Embryonic facial prominence (tissue), 1 donor: ENCODE data around the gene TMEM179.
A peak's percentile ranks its signal among the peaks of the same experiment; 100 is the strongest.
"Not testable (repeated sequence)": the region's sequence is repeated elsewhere in the genome, so short reads cannot be mapped to it uniquely, and the experiment has no call there.

ENCODE experiments used
- DNase-seq: peaks from one replicate; pipeline ENCODE4 v3.0.0-alpha.2; 2016; ENCODE audit errors: extremely low spot score

Gene TMEM179

GRCh38 chr14:104604458-104605449 lies at the start of gene TMEM179:
Gene TMEM179, minus strand, starts transcription at chr14:104604772. Its CDS starts 31 bp downstream, at chr14:104604741.
- DNase-seq, result no peak

- no peak for DNase-seq
Observed at GRCh38 chr14:104654119-104654518, 49.5 kb upstream of the TMEM179 start.

- not testable (repeated sequence) for DNase-seq
Observed at GRCh38 chr14:104653130-104653920, 48.8 kb upstream of the TMEM179 start.

GRCh38 chr14:104652386-104652785 lies 47.8 kb upstream of the TMEM179 start:
- DNase-seq, result no peak

GRCh38 chr14:104651876-104652260 lies 47.3 kb upstream of the TMEM179 start:
- DNase-seq, result no peak

- no peak for DNase-seq
Observed at GRCh38 chr14:104650981-104651875, 46.7 kb upstream of the TMEM179 start.

GRCh38 chr14:104650057-104650980 lies 45.7 kb upstream of the TMEM179 start:
- peak; percentile 37 for DNase-seq

- no peak for DNase-seq
Observed at GRCh38 chr14:104647467-104648043, 43.0 kb upstream of the TMEM179 start.

GRCh38 chr14:104644656-104645378 lies 40.2 kb upstream of the TMEM179 start:
- DNase-seq, result no peak

- DNase-seq, result no peak
Observed at GRCh38 chr14:104644091-104644635, 39.6 kb upstream of the TMEM179 start.

- DNase-seq, result no peak
Observed at GRCh38 chr14:104643306-104643705, 38.7 kb upstream of the TMEM179 start.

GRCh38 chr14:104642540-104642868 lies 37.9 kb upstream of the TMEM179 start:
- DNase-seq, result no peak

GRCh38 chr14:104641753-104642539 lies 37.4 kb upstream of the TMEM179 start:
- DNase-seq, result no peak

GRCh38 chr14:104640681-104641080 lies 36.1 kb upstream of the TMEM179 start:
- no peak for DNase-seq

GRCh38 chr14:104639885-104640548 lies 35.4 kb upstream of the TMEM179 start:
- no peak for DNase-seq

- DNase-seq, result no peak
Observed at GRCh38 chr14:104639471-104639870, 34.9 kb upstream of the TMEM179 start.

- DNase-seq, result no peak
Observed at GRCh38 chr14:104638927-104639450, 34.4 kb upstream of the TMEM179 start.

GRCh38 chr14:104638190-104638589 lies 33.6 kb upstream of the TMEM179 start:
- DNase-seq, result no peak
